Spleen (tissue), 7 donors: Measurements from ENCODE around the gene GRID2.

Experiments
- CTCF ChIP-seq, 11 experiments: fragments of 200-600 bp in 7 of 11; fragments of 450-650 bp in 4 of 11; sonication (generic) in 4 of 11; IDR thresholded peaks in 8 of 11; conservative IDR thresholded peaks in 3 of 11; 1 replicate in 7 of 11; 2 replicates in 4 of 11; pipeline versions ENCODE4 v1.4.0 to v1.8.0; 2016 to 2021; ENCODE audit warnings: antibody characterized with exemption in 11 of 11, inconsistent platforms in 4 of 11, mild to moderate bottlenecking in 1 of 11
- POLR2A ChIP-seq, 3 donors: fragments of 450-650 bp; IDR thresholded peaks; one replicate each; pipeline ENCODE4 v1.5.1; 2017; ENCODE audit warnings: antibody characterized with exemption in 3 of 3, mild to moderate bottlenecking in 1 of 3
- POLR2AphosphoS5 ChIP-seq, 3 donors: sonication (generic); formaldehyde crosslinking; IDR thresholded peaks; one replicate each; pipeline ENCODE4 v1.5.1; 2017; ENCODE audit warnings: antibody characterized with exemption in 3 of 3
- donor health status: DM: no; HTN: no; CAD: no; lungs with moderate emphysema.
- donor health status: DM: no; HTN: no; CAD: no.
- donor health status: DM: no; HTN: no; CAD: no.

GRCh38 chr4:93061826-93062225 lies 758.1 kb downstream of the GRID2 start:
- no peak for TF ChIP-seq CTCF (IDR thresholded peaks at IDR 0.05 in 8 of 11, conservative IDR thresholded peaks at IDR 0.05 in 3 of 11)
- TF ChIP-seq POLR2AphosphoS5 (IDR thresholded peaks at IDR 0.05), result no peak
- no peak for TF ChIP-seq POLR2A (IDR thresholded peaks at IDR 0.05)
